NCI-H1417 (cell line): ENCODE measurements around the gene ABHD1.
"Not testable (repeated sequence)": the region's sequence is repeated elsewhere in the genome, so short reads cannot be mapped to it uniquely, and the experiment has no call there.

Experiments used
- DNase-seq, 3 experiments: peaks; one replicate each; lab custom pipeline; 2025; lab: John Stamatoyannopoulos, UW

Gene ABHD1

DNA sequence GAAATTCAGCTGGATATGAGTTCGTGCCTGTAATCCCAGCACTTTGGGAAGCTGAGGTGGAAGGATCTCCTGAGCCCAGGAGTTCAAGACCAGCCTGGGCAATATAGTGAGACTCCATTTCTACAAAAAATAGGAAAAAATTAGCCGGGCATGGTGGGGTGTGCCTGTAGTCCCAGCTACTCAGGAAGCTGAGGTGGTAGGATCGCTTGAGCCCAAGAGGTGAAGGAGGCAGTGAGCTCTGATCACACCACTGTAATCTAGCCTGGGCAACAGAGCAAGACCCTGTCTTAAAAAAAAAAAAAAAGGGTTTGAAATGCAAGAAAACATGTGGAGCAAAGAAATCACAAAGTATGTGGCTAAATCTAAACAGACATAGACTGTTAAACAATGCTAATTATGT is 14.5 kb upstream of the ABHD1 start:
- no peak for DNase-seq

DNA sequence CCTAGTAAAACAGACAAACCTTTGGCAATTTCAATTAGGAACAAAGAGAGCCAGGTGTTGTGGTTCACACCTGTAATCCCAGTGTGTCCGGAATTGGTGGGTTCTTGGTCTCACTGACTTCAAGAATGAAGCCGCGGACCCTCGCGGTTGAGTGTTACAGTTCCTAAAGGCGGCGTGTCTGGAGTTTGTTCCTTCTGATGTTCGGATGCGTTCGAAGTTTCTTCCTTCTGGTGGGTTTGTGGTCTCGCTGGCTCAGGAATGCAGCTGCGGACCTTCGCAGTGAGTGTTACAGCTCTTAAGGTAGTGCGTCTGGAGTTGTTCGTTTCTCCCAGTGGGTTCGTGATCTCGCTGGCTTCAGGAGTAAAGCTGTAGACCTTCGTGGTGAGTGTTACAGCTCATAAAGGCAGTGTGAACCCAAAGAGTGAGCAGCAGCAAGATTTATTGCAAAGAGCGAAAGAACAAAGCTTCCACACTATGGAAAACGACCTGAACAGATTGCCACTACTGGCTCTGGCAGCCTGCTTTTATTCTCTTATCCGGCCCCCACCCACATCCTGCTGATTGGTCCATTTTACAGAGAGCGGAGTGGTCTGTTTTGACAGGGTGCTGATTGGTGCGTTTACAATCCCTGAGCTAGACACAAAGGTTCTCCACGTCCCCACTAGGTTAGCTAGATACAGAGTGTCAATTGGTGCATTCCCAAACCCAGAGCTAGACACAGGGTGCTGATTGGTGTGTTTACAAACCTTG is 12.8 kb upstream of the ABHD1 start:
- not testable (repeated sequence) for DNase-seq

DNA sequence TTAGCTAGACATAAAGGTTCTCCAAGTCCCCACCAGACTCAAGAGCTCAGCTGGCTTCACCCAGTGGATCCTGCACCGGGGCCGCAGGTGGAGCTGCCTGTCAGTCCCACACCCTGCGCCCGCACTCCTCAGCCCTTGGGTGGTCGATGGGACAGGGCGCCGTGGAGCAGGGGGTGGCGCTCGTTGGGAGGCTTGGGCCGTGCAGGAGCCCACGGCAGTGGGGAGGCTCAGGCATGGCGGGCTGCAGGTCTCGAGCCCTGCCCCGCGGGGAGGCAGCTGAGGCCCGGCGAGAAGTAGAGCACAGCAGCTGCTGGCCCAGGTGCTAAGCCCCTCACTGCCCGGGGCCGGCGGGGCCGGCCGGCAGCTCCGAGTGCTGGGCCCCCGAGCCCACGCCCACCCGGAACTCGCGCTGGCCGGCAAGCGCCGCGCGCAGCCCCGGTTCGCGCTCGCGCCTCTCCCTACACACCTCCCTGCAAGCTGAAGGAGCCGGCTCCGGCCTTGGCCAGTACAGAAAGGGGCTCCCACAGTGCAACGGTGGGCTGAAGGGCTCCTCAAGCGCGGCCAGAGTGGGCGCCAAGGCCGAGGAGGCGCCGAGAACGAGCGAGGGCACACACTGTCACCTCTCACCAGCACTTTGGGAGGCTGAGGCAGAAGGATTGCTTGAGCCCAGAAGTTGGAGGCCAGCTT is 12.1 kb upstream of the ABHD1 start:
- not testable (repeated sequence) for DNase-seq

DNA sequence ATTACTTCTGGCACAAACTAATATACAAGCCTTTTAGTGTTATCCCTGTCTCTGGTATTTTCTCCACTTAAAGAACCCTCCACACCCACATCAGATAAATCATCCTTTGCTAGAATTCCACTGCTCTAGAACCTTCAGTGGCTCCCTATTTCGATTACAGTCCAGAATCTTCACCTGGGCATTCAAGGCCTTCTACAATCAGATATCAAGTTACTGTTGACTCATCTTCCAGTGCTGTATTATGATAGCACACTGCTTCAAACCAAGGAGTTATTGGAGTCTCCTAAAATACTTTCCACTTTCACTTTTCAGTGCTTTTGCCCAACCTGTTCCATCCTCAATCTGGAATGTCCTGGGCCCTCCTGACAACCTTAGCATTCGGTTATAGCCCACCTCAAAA is 8.1 kb upstream of the ABHD1 start:
- no peak for DNase-seq

DNA sequence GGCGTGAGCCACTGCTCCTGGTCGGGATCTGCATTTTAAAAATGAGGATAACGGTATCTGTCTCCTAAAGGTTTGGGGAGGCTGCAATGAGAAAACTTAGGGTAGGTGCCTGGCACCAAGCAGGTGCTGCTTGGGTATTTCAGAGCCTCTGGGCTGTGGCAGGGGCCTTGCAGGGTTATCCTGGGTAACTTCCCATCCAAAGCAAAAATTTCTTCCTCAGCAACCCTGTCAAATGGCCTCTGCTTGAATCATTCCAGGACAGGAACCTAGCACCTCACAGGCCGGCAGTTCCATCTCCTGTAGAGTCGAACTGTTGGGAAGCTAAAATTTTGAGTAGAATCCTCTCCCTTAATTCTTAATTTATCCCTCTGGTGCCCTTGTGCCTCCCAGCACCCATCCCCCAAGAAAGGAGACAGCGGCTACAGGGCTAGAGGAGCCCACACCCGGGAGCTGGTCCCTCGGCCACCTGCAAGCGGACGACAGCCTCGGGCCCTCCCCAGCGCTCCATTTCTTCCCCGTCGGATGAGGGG is 5.6 kb upstream of the ABHD1 start:
- peak in 1 of 3 experiments; percentile 71 for DNase-seq

DNA sequence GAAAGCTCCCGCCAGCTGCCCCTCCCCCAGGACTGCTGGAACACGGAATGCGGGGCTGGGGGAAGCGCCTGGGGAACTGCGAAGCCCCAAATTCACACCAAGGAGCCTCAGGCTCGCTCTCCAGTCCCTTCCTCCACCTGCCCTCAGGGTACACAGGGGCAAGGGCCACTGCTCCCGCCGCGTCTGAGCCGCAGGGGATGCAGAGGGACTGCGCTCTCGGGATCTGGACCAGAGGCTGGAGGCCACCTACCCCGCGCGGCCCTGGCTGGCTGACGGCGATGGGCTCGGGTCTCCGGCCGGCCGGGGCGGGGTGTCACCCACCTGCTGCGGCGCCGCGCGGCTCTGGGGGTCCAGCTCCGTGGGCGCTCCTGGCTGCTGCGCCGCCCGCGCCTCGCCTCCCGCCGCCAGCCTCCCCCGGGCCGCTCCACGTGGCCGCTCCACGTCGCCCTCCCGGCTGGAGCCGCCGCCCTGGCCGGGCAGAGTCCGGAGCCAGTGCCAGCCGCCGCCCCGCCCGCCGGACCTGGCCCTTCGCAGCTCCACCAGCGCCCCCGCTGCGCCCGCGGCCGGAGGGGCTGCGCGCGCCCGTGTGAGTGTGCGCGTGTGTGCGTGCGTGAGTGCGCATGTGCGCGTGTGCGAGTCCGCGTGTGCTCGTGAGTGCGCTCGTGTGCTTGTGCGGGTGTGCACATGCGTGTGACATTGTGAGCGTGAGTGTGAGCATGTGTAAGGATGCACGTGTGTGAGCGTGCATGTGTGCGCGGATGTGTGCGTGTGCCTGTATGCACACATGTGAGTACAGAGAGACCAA is 4.9 kb upstream of the ABHD1 start, which contains the start of gene CGREF1:
Gene CGREF1, minus strand, starts transcription at position 604 of the 805 bp plus-strand sequence. CDS start 14,762 bp downstream, outside the sequence.
- DNase-seq = peak; percentile 50 to 75 (median 71)

DNA sequence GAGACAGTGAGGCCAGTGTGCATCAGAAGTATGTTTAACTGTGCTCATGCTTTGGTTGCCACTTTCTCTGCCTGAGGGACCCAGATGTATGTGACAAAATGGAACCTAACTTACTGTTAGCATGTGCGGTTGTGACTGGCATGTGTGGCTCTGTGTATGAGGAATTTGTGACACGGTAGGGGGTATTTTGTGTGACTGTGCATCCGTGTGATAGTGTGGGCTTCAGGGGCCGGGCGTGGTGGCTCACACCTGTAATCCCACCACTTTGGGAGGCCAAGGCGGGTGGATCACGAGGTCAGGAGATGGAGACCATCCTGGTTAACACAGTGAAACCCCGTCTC is 4.3 kb upstream of the ABHD1 start:
- DNase-seq = not testable (repeated sequence)

DNA sequence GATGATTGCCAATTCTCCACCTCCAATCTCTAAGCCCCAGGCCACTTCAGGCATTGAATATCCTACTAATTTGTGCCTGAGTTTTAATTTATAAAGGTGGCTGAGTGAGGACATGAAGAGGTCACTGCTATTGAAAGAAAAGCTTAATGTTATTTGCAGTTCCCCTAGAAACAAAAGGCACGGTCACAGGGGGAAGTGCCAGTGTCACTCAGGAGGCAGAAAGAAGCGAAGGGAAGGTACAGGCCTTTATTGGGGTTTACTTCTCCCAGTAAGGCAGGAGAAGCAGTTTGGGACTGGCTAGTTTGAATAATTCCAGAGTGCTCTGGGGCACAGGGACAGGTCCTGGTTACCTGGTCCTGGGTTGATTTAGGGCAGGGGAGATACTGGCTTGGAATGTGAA is 1.7 kb upstream of the ABHD1 start:
- peak in 1 of 3 experiments; percentile 22 for DNase-seq

DNA sequence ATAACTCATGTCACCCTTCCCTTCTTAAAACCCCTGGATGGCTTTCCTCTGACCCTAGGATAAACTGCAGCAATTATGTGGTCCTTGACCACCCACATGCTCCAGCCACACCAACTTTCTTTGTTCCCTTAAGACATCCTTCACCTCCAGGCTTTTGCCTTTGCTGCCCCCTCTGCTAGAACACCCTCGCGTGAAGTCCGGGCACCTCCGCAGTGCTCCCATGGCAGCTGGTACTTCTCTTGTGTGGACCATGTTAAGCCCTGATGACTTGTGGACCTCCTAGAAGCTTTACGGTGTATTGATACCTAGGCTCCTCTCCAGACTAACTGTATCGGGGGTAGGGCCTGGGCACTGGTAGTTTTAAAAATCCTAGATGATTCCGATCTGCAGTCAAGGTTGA is 824 bp upstream of the ABHD1 start:
- DNase-seq = no peak

DNA sequence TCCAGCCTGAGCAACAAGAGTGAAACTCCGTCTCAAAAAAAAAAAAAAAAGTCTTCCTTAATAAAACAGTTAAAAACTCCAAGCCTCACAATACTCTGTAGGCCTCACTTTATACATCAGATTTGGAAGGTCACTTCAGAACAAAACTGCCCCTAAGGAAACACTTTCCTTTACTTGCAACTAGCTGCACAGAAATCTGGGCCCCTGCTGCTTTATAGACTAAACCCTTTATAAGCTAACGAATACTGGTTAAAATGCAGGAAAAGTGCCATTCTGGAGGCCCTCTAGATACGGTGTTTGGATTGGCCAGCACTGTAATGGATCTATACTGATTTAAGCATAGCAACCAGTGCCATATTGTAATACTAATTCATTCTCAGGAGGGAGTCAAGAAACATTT is 1.5 kb downstream of the ABHD1 start:
- no peak for DNase-seq

DNA sequence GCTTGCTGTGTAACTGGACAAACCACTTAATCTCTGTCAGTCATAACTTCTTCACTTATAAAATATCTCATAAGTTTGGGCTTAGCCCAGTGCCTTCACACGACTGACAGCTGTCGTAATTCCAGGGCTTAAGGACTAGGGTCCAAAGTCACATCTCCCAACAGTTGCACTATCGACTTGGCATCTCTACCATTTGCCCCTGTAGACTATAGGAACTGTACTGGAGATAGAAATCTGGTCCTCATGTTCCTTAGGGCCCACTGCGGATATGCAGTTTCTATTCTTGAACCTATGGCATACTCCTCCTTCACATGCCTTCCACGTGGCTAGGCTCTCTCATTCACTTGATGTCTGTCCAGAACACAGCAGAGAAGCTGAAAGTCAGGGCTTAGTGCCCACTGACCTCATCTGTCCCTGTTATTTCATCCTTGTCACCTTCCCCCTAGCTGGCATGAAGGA is 2.7 kb downstream of the ABHD1 start:
- DNase-seq = no peak

DNA sequence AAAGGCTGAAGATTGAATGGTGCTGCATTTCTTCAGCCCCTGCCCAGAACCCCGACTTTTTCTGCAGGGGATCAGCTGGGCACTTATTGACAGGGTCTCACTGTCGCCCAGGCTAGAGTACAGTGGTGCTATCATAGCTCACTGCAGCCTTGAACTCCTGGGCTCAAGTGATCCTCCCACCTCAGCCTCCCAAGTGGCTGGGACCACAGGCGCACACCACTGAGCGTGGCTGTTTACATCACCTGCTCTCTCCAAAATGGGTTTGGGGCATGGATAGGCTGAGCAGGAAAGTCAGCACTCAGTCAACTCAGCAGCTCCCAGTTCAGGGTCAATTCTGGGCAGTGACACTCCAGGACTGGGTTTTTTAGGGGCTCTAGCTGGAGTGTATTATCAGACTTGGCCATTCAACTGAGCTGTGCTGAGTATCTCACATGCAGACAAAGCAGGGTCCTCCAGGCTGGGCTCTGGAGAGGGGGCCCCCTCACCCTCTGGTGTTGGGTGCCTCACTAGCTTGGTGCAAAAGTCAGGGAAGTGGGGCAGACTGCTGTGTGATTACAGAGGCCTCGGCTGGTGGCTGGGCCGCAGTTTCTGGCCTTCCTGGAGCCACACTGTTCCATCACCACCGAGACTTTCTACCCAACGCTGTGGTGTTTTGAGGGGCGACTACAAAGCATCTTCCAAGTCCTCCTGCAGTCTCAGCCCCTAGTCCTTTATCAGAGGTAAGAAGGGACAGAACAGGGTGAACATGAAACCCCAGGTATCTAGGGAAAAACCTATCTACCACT is 4.5 kb downstream of the ABHD1 start:
- no peak for DNase-seq

DNA sequence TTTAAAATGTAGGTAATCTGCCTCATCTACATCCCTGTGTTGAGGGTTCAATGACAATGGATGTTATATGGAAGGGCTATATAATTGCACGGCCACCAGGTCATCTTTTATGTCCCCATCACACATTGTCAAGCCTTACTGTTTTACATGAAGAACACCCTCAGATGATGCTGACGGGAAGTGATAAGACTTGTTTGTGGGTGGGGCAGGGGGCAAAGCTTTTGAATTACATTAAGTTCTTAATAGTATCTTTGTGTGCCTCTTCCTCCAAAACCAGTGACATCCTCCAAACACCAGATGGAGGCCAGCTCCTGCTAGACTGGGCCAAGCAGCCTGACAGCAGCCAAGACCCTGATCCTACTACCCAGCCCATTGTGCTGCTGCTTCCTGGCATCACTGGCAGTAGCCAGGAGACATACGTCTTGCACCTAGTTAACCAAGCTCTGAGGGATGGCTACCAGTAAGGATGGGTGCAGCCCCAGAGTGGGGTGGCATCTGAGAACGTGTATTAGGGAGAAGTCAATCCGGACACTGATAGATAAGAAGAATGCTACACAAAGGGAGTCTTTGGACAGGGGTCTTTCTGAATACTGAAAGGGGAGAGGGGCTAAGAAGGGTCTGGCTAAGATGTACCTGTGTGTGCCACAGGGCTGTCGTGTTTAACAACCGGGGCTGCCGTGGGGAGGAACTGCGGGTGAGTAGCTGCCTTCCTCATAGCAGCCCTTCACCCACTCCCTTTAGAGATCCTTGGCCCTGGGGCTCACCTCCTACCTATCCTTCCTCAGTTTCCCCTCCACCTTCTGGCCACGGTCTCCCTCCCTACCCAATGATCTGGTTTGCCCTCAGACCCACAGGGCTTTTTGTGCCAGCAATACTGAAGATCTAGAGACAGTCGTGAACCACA is 5.3 kb downstream of the ABHD1 start:
- DNase-seq = no peak

DNA sequence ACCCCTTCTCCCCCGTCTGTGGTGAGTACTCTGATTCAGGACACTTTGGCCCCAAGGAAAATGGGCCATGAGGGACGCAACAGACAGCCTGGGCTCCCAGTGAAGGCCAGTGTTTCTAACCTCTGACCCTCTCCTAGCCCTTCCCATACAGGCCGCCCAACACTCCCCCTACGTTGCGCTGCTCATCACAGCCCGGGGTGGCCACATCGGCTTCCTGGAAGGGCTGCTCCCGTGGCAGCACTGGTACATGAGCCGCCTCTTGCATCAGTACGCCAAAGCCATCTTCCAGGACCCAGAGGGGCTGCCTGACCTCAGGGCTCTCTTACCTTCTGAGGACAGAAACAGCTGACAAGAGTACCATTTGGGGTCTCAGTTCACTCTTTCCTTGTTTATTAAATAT is 6.8 kb downstream of the ABHD1 start:
- no peak for DNase-seq

DNA sequence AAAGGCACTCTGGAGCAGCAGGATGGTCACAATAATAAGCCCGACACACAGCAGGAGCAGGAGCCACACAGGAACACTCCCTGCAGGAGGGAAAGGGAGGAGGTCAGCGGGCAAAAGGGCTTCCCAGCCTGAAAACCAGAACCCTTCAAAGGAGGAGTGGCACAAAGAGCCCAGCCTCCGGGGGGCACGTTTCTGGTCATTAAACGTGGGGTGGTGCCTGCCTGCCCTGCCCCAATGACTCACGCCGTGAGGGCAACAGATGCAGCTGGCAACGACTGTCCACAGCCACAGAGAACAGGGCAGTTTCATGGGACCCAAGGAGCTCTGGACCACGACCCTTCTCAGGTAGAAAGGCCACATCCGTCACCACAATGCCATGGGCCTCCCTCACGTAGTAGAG is 7.8 kb downstream of the ABHD1 start:
- DNase-seq = no peak

DNA sequence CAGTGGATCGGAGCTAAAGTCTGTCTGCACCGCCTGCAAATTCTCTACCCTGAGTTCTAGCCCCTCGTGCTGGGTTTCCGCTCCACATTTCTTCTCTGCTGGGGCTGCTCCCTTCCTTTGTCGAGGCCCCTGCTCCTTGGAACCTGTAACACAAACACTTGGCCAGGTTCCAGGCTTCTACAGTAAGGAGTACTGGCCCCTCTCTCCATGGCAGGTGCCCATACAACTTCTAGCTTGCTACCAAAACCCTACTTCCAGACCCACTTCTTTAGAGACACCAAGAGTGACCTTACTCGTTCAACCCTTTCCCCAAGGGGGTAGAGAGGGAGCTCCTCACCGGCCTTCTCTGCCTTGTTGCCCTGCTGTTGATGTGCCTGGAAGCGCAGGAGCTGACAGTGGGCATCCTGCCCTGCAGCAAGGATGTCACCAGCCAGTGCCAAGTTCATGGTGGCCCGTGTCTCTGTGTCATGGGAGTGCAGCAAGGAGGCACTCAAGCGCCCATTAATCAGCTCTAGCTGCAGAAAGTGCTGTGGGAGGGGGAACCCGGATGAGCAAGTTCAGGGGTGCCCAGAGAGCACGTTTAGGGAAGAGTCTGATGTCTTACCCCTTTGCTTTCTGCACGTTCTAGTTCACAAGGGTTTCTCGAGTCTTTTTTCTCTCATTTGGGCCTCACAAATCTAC is 9.7 kb downstream of the ABHD1 start:
- no peak for DNase-seq

DNA sequence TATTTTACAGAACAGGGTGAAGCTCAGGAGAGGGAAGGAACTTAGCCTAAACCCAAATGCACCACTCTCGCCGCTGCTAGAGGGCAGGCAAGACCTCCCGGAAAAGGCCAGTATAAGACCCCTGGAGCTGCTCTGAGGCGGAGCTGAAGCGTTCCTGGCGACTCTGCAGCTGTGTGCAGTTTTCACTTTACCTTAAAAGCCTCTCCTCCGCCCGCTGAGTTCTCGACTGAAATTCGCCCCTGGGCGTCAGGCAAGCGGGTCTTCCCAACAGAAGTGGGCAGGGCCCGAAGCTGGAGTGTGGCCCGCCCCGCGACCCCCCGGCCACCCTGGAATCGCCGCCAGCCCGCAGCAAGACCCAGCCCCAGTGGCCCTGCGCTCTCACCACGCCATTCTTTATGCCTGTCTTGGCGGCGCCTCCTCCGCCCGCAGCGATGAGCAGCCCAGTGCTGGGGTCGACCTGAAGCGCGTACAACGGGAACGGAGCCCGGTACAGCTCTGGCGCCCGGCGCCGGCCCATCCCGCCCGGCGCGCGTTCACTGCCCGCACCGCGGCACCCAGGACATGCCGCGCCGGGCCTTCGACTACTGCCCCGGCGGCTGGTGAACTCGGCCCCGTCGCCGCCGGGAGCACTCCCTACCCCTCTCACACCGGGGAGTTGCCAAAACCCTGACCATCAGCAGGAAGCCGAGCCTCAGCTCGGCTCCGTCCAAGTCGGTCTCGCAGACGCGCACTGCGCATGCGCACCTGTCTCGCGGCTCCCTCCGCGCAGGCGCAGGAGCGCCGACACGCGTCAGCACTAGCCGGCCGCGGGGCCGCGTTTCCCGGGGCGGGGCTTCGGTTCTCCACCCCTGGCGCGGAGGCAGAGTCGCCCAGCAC is 10.5 kb downstream of the ABHD1 start, which contains the start of gene PREB:
Gene PREB, minus strand, starts transcription at position 732 of the 876 bp plus-strand sequence. Its CDS starts 215 bp downstream, at position 517.
- peak; percentile 98 to 100 (median 98) for DNase-seq

DNA sequence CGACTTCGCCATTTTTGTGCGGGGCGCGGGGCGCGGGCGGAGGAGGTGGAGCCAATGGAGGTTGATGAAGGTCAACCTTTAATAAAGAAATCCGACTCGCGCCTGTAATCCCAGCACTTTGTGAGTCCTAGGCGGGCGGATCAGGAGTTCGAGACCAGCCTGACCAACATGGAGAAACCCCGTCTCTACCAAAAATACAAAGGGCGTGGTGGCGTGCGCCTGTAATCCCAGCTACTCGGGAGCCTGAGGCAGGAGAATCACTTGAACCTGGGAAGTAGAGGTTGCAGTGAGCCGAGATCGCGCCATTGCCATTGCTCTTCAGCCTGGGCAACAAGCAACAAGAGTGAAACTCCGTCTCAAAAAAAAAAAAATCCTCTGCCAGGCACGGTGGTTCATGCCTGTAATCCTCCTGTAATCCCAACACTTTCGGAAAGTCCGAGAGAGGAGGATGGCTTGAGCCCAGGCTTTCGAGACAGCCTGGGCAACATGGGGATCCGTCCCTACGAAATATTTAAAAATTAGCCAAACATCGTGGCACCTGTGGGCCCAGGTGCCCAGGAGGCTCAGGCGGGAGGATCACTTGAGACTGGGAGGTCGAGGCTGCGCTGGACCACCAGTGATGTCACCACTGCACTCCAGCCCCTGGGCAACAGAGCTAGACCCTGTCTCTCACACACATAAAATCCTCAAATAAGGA is 11.3 kb downstream of the ABHD1 start:
- no peak for DNase-seq
